ENCODE measurements around the gene NIN. TPM values are rescaled to one million over a fixed set of nuclear protein-coding genes. Genes with fewer than 3 reads are reported as not detected.

NIN gene
- total and polyA plus RNA-seq, 2 of the 4 experiments (the other 2 are of a cell fraction): 15.2 to 98.4 TPM

DNA sequence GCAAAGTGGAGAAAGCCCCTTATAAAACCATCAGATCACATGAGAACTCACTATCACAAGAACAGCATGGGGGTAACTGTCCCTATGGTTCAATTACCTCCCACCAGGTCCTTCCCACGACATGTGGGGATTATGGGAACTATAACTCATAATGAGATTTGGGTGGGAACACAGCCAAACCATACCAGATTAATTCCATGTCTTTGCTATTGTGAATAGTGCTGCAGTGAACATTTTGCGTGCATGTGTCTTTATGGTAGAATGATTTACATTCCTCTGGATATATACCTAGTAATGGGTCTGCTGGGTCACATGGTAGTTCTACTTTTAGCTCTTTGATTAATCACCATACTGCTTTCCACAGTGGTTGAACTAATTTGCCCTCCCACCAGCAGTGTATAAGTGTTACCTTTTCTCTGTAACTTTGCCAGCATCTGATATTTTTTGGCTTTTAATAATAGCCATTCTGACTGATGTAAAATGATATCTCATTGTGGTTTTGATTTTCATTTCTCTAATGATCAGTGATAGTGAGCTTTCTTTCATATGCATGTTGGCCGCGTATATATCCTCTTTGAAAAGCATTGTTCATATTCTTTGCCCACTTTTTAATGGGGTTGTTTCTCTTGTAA lies 133.2 kb downstream of the NIN start:
- WGBS, 2 experiments (ENCODE audit: extremely low coverage in 2 of 2, insufficient read length in 1 of 2): no CpG with 5 or more reads among the region's 4 CpGs
- no TSS peak for BruUV-seq (replicated peaks)
- DNase-seq (peak; percentile 31), ATAC-seq (ENCODE audit: low read depth) (no peak; the same call in 1 of the 2 replicates)
- Histone ChIP-seq H3K9me3 (ENCODE audit: control insufficient read depth, insufficient read depth, low read length) (peaks cover 4% of the 10 kb centered on the region), H3K14ac (replicated peaks; ENCODE audit: low read depth, low read length) (no peak overlapping the region; the same call in 1 of the 2 replicates), H2BK120ac (ENCODE audit: low read depth, low read length) (no peak overlapping the region), H4K5ac (ENCODE audit: low read depth, low read length) (no peak overlapping the region), H2AK9ac (replicated peaks; ENCODE audit: low read depth, low read length, poor library complexity) (no peak overlapping the region), H4K8ac (ENCODE audit: low read depth in 2 of 2, low read length in 2 of 2) (0 out of 4 replicates have a peak overlapping the region, but pooled peaks of 1 of the 2 experiments have one; percentile 9), H3K27ac (ENCODE audit: insufficient read depth, low read length) (no peak overlapping the region), H2AFZ (replicated peaks; ENCODE audit: low read length, poor library complexity) (no peak overlapping the region), H3K79me1 (ENCODE audit: low read depth in 1 of 2, low read length in 2 of 2) (no peaks in the 10 kb centered on the region), H3K23ac (ENCODE audit: low read depth, low read length) (no peak overlapping the region), H3K4me1 (ENCODE audit: control insufficient read depth, insufficient read depth, low read length) (no peaks in the 10 kb centered on the region; the same call in 1 of the 2 replicates), H3K36me3 (ENCODE audit: control insufficient read depth, insufficient read depth, low read length) (no peaks in the 10 kb centered on the region), H3K4ac (ENCODE audit: low read depth, low read length) (no peak overlapping the region), H3K56ac (ENCODE audit: extremely low read depth, insufficient read depth, low read length) (no peak overlapping the region), H2BK20ac (ENCODE audit: low read depth, low read length) (peak overlapping the region; percentile 45; the same call in 1 of the 2 replicates), H3K9me1 (ENCODE audit: insufficient read depth, low read length) (no peaks in the 10 kb centered on the region), H3K9ac (ENCODE audit: low read depth, low read length) (no peak overlapping the region), H2BK5ac (ENCODE audit: low read depth, low read length, poor library complexity, severe bottlenecking) (no peak overlapping the region), H2AK5ac (ENCODE audit: low read depth, low read length) (no peak overlapping the region), H4K20me1 (ENCODE audit: insufficient read depth, low read length) (no peaks in the 10 kb centered on the region), H3K4me2 (ENCODE audit: low read depth, low read length) (no peak overlapping the region), H4K91ac (ENCODE audit: insufficient read depth, low read depth, low read length) (no peak overlapping the region), H3K18ac (ENCODE audit: low read depth, low read length) (no peak overlapping the region; the same call in 1 of the 2 replicates), H3K27me3 (ENCODE audit: control insufficient read depth, insufficient read depth, low read length) (no peaks in the 10 kb centered on the region), H2BK15ac (ENCODE audit: low read depth, low read length) (no peak overlapping the region), H3K4me3 (ENCODE audit: insufficient read depth, low read depth, low read length) (no peak overlapping the region)
- ChIA-PET POLR2A (ENCODE audit: unreplicated experiment) (no interaction called here), CTCF (interaction anchor here (1.4 kb wide), 1 partner anchor 16 kb away, joined by 3 read pairs; no protein-coding TSS in a partner anchor)
- in situ Hi-C loops (cut with MboI; ENCODE audit: low sequenced_read_pairs): no loop called here
- TF ChIP-seq, protein P1, sequence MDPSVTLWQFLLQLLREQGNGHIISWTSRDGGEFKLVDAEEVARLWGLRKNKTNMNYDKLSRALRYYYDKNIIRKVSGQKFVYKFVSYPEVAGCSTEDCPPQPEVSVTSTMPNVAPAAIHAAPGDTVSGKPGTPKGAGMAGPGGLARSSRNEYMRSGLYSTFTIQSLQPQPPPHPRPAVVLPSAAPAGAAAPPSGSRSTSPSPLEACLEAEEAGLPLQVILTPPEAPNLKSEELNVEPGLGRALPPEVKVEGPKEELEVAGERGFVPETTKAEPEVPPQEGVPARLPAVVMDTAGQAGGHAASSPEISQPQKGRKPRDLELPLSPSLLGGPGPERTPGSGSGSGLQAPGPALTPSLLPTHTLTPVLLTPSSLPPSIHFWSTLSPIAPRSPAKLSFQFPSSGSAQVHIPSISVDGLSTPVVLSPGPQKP (IDR thresholded peaks at IDR 0.05; ENCODE audit: borderline replicate concordance, low read depth, low read length): no peak
- TF ChIP-seq CHD1 (IDR thresholded peaks at IDR 0.05; ENCODE audit: low read depth, low read length) (no peak), RCOR1 (IDR thresholded peaks at IDR 0.05; ENCODE audit: insufficient replicate concordance, low read length) (no peak), CEBPB (IDR thresholded peaks at IDR 0.05; ENCODE audit: low read depth, low read length) (no peak), RAD21 (IDR thresholded peaks at IDR 0.05; ENCODE audit: low read length) (no peak), FOS (IDR thresholded peaks at IDR 0.05; ENCODE audit: low read depth, low read length) (no peak), MAFK (IDR thresholded peaks at IDR 0.05; ENCODE audit: low read depth, low read length) (no peak), SMC3 (IDR thresholded peaks at IDR 0.05; ENCODE audit: low read depth, low read length) (no peak), NFE2L2 (IDR thresholded peaks at IDR 0.05; ENCODE audit: low read depth, low read length) (no peak), RFX5 (IDR thresholded peaks at IDR 0.05; ENCODE audit: low read depth, low read length) (no peak), MXI1 (IDR thresholded peaks at IDR 0.05; ENCODE audit: borderline replicate concordance, low read depth, low read length) (no peak), POLR2A (IDR thresholded peaks at IDR 0.05; ENCODE audit: low read depth, low read length) (no peak), MAZ (IDR thresholded peaks at IDR 0.05; ENCODE audit: borderline replicate concordance, low read depth, low read length) (no peak), BHLHE40 (IDR thresholded peaks at IDR 0.05; ENCODE audit: low read depth, low read length) (no peak)
- TF ChIP-seq, protein P2, sequence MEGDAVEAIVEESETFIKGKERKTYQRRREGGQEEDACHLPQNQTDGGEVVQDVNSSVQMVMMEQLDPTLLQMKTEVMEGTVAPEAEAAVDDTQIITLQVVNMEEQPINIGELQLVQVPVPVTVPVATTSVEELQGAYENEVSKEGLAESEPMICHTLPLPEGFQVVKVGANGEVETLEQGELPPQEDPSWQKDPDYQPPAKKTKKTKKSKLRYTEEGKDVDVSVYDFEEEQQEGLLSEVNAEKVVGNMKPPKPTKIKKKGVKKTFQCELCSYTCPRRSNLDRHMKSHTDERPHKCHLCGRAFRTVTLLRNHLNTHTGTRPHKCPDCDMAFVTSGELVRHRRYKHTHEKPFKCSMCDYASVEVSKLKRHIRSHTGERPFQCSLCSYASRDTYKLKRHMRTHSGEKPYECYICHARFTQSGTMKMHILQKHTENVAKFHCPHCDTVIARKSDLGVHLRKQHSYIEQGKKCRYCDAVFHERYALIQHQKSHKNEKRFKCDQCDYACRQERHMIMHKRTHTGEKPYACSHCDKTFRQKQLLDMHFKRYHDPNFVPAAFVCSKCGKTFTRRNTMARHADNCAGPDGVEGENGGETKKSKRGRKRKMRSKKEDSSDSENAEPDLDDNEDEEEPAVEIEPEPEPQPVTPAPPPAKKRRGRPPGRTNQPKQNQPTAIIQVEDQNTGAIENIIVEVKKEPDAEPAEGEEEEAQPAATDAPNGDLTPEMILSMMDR (conservative IDR thresholded peaks at IDR 0.05; ENCODE audit: low read depth, low read length): no peak
- TF ChIP-seq, protein P3, sequence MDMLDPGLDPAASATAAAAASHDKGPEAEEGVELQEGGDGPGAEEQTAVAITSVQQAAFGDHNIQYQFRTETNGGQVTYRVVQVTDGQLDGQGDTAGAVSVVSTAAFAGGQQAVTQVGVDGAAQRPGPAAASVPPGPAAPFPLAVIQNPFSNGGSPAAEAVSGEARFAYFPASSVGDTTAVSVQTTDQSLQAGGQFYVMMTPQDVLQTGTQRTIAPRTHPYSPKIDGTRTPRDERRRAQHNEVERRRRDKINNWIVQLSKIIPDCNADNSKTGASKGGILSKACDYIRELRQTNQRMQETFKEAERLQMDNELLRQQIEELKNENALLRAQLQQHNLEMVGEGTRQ (IDR thresholded peaks at IDR 0.05; ENCODE audit: low read depth, low read length): no peak
- intact Hi-C loops (cut with micrococcal nuclease): no loop called here
- dilution Hi-C loops (cut with HindIII; ENCODE audit: low sequenced_read_pairs, unreplicated experiment): no loop called here
